Stimulated activated CD4-positive, alpha-beta T cell treated with anti-CD3 and anti-CD28 coated beads, TNF-alpha, amount 100 ng/mL, for 24 hours (primary cell): ENCODE data around the gene PBX3.

Experiments
- DNase-seq, 3 experiments: peaks; one replicate each; pipeline ENCODE4 v3.0.0-alpha.2; 2020; ENCODE audit warnings: low read depth in 3 of 3

Gene PBX3

GRCh38 chr9:125863923-125864322, 116.8 kb downstream of the PBX3 start:
- DNase-seq: no peak

GRCh38 chr9:125867751-125868415, 120.7 kb downstream of the PBX3 start:
- DNase-seq: no peak

GRCh38 chr9:125878164-125878631, 131.0 kb downstream of the PBX3 start:
- no peak for DNase-seq

- no peak for DNase-seq
Observed at GRCh38 chr9:125881042-125881441, 133.9 kb downstream of the PBX3 start.

GRCh38 chr9:125883565-125884217, 136.5 kb downstream of the PBX3 start:
- DNase-seq: no peak

- no peak for DNase-seq
Observed at GRCh38 chr9:125884218-125884595, 137.0 kb downstream of the PBX3 start.

- DNase-seq: no peak
Observed at GRCh38 chr9:125885405-125886034, 138.3 kb downstream of the PBX3 start.

- no peak for DNase-seq
Observed at GRCh38 chr9:125886365-125886764, 139.2 kb downstream of the PBX3 start.

- no peak for DNase-seq
Observed at GRCh38 chr9:125887172-125887571, 140.0 kb downstream of the PBX3 start.

- no peak for DNase-seq
Observed at GRCh38 chr9:125888211-125888610, 141.0 kb downstream of the PBX3 start.

- DNase-seq: peak in 1 of 3 experiments; percentile 4
Observed at GRCh38 chr9:125889112-125889475, 141.9 kb downstream of the PBX3 start.

GRCh38 chr9:125889476-125890419, 142.6 kb downstream of the PBX3 start:
- peak; percentile 6 to 26 (median 6) for DNase-seq

- DNase-seq: no peak
Observed at GRCh38 chr9:125890826-125891225, 143.7 kb downstream of the PBX3 start.

GRCh38 chr9:125893277-125893676, 146.1 kb downstream of the PBX3 start:
- DNase-seq: no peak

GRCh38 chr9:125894566-125894965, 147.4 kb downstream of the PBX3 start:
- no peak for DNase-seq

- no peak for DNase-seq
Observed at GRCh38 chr9:125896404-125896803, 149.2 kb downstream of the PBX3 start.

- no peak for DNase-seq
Observed at GRCh38 chr9:125896964-125897363, 149.8 kb downstream of the PBX3 start.

GRCh38 chr9:125897481-125897880, 150.3 kb downstream of the PBX3 start:
- no peak for DNase-seq

GRCh38 chr9:125902214-125902613, 155.0 kb downstream of the PBX3 start:
- DNase-seq: no peak

- DNase-seq: no peak
Observed at GRCh38 chr9:125902831-125903512, 155.8 kb downstream of the PBX3 start.

- no peak for DNase-seq
Observed at GRCh38 chr9:125904155-125904851, 157.1 kb downstream of the PBX3 start.
